Kidney glomerular epithelial cell (primary cell): ENCODE measurements around the gene KCNK7.
A peak's percentile ranks its signal among the peaks of the same experiment; 100 is the strongest.
"Not testable (repeated sequence)": the region's sequence is repeated elsewhere in the genome, so short reads cannot be mapped to it uniquely, and the experiment has no call there.

Source experiments
- DNase-seq: peaks from one replicate; lab custom pipeline; 2025; lab: John Stamatoyannopoulos, UW

The KCNK7 gene, protein sequence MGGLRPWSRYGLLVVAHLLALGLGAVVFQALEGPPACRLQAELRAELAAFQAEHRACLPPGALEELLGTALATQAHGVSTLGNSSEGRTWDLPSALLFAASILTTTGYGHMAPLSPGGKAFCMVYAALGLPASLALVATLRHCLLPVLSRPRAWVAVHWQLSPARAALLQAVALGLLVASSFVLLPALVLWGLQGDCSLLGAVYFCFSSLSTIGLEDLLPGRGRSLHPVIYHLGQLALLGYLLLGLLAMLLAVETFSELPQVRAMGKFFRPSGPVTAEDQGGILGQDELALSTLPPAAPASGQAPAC

DNA sequence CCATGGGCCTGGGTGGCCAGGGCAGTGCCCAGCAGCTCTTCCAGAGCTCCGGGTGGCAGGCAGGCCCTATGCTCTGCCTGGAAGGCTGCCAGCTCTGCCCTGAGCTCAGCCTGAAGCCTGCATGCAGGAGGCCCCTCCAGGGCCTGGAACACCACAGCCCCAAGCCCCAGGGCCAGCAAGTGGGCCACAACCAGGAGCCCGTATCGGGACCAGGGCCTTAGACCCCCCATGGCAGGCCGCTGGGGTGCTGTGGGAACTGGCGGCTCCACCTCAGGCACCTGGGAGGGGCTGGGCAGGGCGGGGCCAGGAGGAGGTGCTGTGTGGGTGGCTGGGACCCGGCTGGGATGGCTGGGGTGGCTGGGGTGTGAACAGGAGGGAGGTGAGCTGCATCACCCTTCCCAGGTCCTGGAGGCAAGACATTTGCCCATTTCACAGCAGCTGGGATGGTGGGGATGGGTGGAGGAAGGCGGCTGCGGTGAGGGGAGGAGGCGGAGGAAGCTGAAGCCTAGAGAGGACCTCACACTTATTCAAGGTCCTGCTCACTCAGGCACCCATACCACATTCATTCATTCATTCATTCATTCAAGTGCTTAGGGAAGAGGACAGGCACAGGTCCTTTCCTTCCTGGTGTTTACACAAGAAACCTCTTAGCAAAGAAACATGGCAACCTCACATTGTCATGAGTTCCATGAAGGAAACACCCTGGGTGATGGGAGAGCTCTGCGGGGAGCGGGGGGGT lies at the start of gene KCNK7:
TSS of gene KCNK7 (minus strand) at position 258 of the 739 bp plus-strand sequence. CDS start at position 230, 28 bp downstream.
- DNase-seq: no peak

- no peak for DNase-seq
Observed at GRCh38 chr11:65644837-65645236, 49.2 kb upstream of the KCNK7 start.

DNA sequence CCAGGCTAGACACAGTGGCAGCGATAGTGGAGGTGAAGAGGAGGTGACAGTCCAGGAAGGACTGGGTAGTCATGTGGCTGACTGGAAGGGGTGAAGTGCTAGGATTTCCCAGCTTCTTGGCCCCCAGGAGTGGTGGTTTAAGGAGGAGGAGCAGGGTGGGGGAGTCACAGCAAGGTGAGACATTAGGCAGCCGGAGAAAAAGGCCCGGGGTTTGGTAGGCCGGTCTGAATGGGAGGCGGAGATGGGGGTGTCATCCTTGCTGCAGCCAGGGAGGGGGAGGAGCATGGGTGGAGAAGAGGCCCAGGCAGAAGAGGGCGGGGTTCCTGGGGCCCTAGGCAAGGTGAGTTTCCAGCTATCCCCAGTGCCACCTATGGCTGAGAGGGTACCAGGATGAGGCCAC lies 48.4 kb upstream of the KCNK7 start:
- no peak for DNase-seq

DNA sequence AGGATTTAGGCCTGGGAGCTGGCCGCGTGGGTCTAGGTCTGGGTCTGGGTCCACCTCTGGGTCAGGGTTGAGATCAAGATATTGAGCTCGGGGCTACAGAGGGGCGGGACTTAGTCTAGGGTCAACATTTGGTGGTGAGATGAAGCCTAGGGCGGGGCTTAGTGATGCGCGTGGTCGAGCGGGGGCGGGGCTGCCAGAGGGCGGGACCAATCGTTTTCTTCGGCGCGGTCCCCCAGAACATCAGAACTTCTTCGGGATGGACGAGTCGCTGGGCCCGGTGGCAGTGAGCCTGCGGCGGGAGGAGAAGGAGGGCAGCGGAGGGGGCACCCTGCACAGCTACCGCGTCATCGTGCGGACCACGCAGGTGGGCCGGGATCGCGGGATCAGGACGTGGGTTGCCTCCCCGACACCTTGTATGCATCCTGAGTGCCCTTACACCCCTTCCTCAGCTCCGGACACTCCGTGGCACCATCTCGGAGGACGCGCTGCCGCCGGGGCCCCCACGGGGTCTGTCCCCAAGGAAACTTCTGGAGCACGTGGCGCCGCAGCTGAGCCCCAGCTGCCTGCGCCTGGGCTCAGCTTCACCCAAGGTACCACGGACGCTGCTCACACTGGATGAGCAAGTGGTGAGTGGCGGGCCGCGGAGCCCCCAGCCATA lies 46.5 kb upstream of the KCNK7 start:
- DNase-seq: no peak

DNA sequence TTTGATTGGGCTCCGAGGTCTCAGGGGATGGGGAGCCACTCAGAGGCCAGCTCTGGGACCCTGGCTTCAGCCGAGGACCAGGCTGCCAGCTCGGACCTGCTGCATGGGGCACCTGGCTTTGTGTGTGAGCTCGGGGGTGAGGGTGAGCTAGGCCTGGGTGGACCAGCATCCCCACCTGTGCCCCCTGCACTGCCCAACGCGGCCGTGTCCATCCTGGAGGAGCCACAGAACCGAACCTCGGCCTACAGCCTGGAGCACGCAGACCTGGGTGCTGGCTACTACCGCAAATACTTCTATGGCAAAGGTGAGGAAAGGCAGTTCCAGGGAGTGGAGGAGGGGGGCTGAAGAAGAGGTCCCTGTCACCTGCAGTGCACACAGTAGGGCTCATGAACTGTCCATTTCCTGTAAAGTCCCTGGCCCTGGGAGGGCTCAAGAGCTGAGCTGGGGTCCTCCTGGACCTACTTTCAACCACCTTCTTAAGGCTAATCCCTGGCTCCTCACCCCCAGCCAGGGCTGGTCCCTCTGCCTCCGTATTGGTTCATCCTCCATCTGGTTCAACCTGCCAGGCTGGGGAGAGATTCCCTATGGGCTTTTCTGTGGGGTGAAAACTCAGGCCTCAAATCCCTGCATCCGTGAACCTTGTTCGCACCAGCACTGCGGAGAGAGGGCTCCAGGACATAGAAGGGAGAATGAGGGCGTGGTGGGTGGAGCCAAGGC lies 45.9 kb upstream of the KCNK7 start:
- DNase-seq: no peak

- DNase-seq: no peak
Observed at GRCh38 chr11:65640483-65641296, 45.1 kb upstream of the KCNK7 start.

- DNase-seq: no peak
Observed at GRCh38 chr11:65639623-65640482, 44.3 kb upstream of the KCNK7 start.

DNA sequence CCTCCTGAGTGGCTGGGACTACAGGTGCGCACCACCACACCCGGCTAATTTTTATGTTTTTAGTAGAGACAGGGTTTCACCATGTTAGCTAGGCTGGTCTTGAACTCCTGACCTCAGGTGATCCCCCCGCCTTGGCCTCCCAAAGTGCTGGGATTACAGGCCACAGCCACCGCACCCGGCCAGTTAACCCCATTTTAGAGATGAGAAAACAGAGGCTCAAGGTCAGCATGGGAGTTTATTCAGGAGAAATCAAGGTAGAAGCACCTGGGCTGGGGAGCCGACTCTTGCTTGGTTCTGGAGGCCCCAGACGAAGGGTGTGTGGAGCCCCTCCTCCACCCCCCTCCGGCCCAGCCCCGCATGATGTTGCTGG lies 43.6 kb upstream of the KCNK7 start:
- not testable (repeated sequence) for DNase-seq

- peak; percentile 69 for DNase-seq
Observed at GRCh38 chr11:65637794-65638419, 42.3 kb upstream of the KCNK7 start, which contains the start of gene SIPA1. SIPA1 (plus strand) TSS chr11:65638101; CDS start chr11:65640922, 2,821 bp downstream.

- DNase-seq: no peak
Observed at GRCh38 chr11:65637032-65637557, 41.5 kb upstream of the KCNK7 start.

- no peak for DNase-seq
Observed at GRCh38 chr11:65636108-65637031, 40.8 kb upstream of the KCNK7 start.

- no peak for DNase-seq
Observed at GRCh38 chr11:65634905-65635731, 39.5 kb upstream of the KCNK7 start.

DNA sequence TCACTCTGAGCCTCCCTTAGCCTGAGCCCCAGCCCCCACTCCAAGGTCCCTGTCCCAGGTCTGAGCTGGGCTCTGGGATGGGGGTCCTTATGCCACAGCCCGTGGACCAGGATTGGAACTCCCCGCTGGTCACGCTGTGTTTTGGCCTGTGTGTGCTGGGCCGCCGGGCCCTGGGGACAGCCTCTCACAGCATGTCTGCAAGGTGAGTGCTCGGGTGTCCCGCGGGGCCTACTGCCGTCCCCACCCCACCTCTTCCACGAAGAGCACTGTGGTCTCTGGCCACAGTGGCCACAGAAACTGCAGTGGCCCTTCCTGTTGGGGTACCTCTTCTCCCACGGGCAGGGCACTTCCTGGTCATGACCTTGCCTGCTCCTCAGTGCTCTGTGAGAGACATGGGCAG lies 38.8 kb upstream of the KCNK7 start:
- DNase-seq: no peak

DNA sequence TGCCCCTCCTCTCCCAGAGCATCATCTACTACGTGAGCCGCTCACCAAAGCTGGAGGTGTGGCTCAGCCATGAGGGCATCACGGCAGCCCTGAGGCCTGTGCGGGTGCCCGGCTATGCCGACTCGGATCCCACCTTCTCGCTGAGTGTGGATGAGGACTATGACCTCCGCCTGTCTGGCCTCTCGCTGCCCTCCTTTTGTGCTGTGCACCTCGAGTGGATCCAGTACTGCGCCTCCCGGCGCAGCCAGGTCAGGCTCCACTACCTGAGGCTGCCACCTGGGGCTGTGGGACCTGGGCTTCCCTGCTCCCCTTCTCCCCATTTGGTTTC lies 38.5 kb upstream of the KCNK7 start:
- no peak for DNase-seq

DNA sequence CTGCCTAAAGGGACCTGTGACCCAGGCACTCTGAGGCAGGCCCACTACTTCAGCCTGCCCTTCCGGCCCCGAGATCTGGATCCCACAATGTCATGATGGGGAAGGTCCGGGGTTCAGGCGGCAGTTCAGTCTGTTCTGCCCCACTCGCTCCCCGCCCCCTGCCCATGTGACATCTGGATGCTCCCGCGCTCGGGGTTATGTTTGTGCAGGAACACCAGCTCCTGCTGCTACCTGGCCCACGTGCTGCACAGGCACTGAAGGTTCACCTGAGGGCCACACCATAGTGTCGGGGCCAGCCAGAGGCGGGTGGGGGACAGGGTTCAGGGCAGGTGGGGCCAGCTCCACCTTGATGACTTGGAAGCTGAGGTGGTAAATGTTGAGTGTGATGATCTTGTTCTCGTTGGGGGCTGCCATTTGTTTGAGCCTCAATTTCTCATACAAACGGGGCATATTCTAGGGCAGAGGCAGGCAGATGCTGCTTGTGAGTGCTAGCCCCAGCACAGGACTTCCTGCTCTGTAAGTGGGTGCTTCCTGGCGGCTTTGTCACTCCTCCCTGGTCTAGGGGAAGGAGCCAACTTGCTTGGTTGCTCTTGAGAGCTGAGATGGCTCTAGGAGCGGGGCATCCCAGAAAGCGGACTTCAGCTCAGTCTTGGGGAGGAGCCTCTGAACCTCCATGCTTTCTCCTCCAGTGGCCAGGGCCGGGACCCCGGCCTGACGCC lies 37.9 kb upstream of the KCNK7 start:
- DNase-seq: no peak

- DNase-seq: no peak
Observed at GRCh38 chr11:65630215-65630614, 34.6 kb upstream of the KCNK7 start.

GRCh38 chr11:65629579-65629978 lies 34.0 kb upstream of the KCNK7 start:
- DNase-seq: no peak
